AG04450 (cell line): ENCODE measurements around the gene ARHGEF37. TPM values are rescaled to one million over a fixed set of nuclear protein-coding genes. Genes with fewer than 3 reads are reported as not detected.

ENCODE experiments used
- CTCF ChIA-PET: fragments of 300-600, 350-600 bp; formaldehyde crosslinking; extraction: SDS; loops from one replicate; lab custom pipeline; 2022; ENCODE audit warnings: antibody characterized with exemption, inconsistent platforms; lab: Charles Lee
- POLR2A ChIA-PET: fragments of 350-600 bp; formaldehyde crosslinking; extraction: SDS; loops from one replicate; lab custom pipeline; 2021; ENCODE audit warnings: antibody characterized with exemption, inconsistent platforms; lab: Yijun Ruan, JAX
- DNase-seq: peaks from one replicate; pipeline ENCODE4 v3.0.0-alpha.2; 2011; ENCODE audit warnings: low read depth, low spot score
- H3K27ac ChIP-seq: one replicate; pipeline ENCODE4 v1.5.1; 2012; ENCODE audit warnings: low read depth, low read length, control low read depth
- H3K27me3 ChIP-seq: one replicate; pipeline ENCODE4 v1.6.0; 2012; ENCODE audit warnings: low read length; ENCODE audit not compliant: control insufficient read depth, insufficient read depth
- H3K4me3 ChIP-seq: 2 replicates; pipeline ENCODE4 v1.5.1; 2011; ENCODE audit warnings: mild to moderate bottlenecking, low read depth, low read length, control low read depth
- H3K9me3 ChIP-seq: 2 replicates; pipeline ENCODE4 v1.5.1; 2012; ENCODE audit warnings: low read length; ENCODE audit not compliant: control insufficient read depth, insufficient read depth
- CTCF ChIP-seq: IDR thresholded peaks from 2 replicates; pipeline ENCODE4 v1.5.1; 2011; ENCODE audit warnings: low read depth, low read length, control low read depth, inconsistent platforms
- polyA plus RNA-seq: library from polyadenylated mRNA; depleted of rRNA; stranded (reverse); fragments of >200 nt; gene quantifications from 2 replicates; pipeline ENCODE4 v1.2.3, GENCODE V29; 2011

Gene ARHGEF37
- polyA plus RNA-seq, 1 experiment: 0.74 TPM

GRCh38 chr5:149617760-149618306, 36.5 kb downstream of the ARHGEF37 start:
- no peak for TF ChIP-seq CTCF
- Histone ChIP-seq H3K27me3 (peaks cover 8% of the 10 kb centered on the region), H3K4me3 (no peak overlapping the region), H3K27ac (no peak overlapping the region), H3K9me3 (no peaks in the 10 kb centered on the region)
- ChIA-PET CTCF (interaction anchor here (0.5 to 3.2 kb wide), 35 partner anchors 8 to 373 kb away, joined by 3 to 33 read pairs (median 5); partner anchors contain the start of gene ARHGEF37), POLR2A (no interaction called here)
- no peak for DNase-seq

- H3K27ac ChIP-seq: no peak overlapping the region
- ChIA-PET POLR2A (interaction anchor here (1.1 to 1.2 kb wide), 2 partner anchors 32 to 184 kb away, joined by 3 to 7 read pairs; no protein-coding TSS in a partner anchor), CTCF (interaction anchor here (0.5 to 3.2 kb wide), 50 partner anchors 9 to 372 kb away, joined by 3 to 33 read pairs (median 4); partner anchors contain the start of genes ARHGEF37 and CSNK1A1)
- DNase-seq: peak; percentile 24
- peak; percentile 79 for TF ChIP-seq CTCF
- peaks cover 13% of the 10 kb centered on the region for H3K27me3 ChIP-seq
- no peaks in the 10 kb centered on the region for H3K9me3 ChIP-seq
- no peak overlapping the region for H3K4me3 ChIP-seq
These were observed 37.4 kb downstream of the ARHGEF37 start for GRCh38 chr5:149618581-149619248.

GRCh38 chr5:149621415-149622098, 40.3 kb downstream of the ARHGEF37 start:
- CTCF ChIA-PET: interaction anchor here (0.7 to 0.9 kb wide), 3 partner anchors 35 to 250 kb away, joined by 3 read pairs; no protein-coding TSS in a partner anchor
- Histone ChIP-seq H3K27ac (no peak overlapping the region), H3K4me3 (no peak overlapping the region), H3K9me3 (no peaks in the 10 kb centered on the region), H3K27me3 (peaks cover 13% of the 10 kb centered on the region)
- DNase-seq: no peak
- no peak for TF ChIP-seq CTCF
- POLR2A ChIA-PET: no interaction called here

- CTCF ChIA-PET: interaction anchor here (1.0 to 1.4 kb wide), 3 partner anchors 11 to 212 kb away, joined by 3 to 5 read pairs (median 4); no protein-coding TSS in a partner anchor
- H3K27ac ChIP-seq: no peak overlapping the region
- no peak for TF ChIP-seq CTCF
These were observed 41.2 kb downstream of the ARHGEF37 start for GRCh38 chr5:149622466-149622865.

More at GRCh38 chr5:149622466-149622865, 41.2 kb downstream of the ARHGEF37 start:
- Histone ChIP-seq H3K4me3 (no peak overlapping the region), H3K27me3 (peaks cover 13% of the 10 kb centered on the region), H3K9me3 (no peaks in the 10 kb centered on the region)
- no peak for DNase-seq
- POLR2A ChIA-PET: no interaction called here
